ENCODE measurements around the gene AADACL4. TPM values are rescaled to one million over a fixed set of nuclear protein-coding genes. Genes with fewer than 3 reads are reported as not detected.
A peak's percentile ranks its signal among the peaks of the same experiment; 100 is the strongest.

AADACL4 gene
- total and polyA plus RNA-seq, 10 donors = 0.04 to 0.32 (median 0.26) TPM; not detected in 6

DNA sequence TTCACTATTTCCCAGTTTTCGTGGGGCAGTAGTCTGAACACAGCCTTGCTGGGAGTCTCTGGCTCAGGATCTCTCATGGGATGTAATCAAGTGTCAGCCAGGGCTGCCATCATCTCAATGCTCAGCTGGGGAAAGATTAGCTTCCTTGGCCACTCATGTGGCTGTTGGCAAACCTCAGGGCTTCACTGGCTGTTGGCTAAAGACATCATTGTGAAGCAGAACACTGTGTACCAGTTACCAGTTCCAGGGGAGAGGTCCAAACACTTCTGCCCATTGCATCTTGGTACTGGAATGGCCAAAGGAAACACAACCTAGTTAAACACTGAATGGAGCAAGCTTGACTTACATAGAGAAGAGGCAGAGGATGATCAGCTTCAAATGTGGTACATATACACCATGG lies 33.7 kb downstream of the AADACL4 start:
- H3K27ac ChIP-seq = no peak overlapping the region
- TF ChIP-seq POLR2A (IDR thresholded peaks at IDR 0.05) (no peak), POLR2AphosphoS5 (IDR thresholded peaks at IDR 0.05) (no peak)
- TF ChIP-seq, protein P1, sequence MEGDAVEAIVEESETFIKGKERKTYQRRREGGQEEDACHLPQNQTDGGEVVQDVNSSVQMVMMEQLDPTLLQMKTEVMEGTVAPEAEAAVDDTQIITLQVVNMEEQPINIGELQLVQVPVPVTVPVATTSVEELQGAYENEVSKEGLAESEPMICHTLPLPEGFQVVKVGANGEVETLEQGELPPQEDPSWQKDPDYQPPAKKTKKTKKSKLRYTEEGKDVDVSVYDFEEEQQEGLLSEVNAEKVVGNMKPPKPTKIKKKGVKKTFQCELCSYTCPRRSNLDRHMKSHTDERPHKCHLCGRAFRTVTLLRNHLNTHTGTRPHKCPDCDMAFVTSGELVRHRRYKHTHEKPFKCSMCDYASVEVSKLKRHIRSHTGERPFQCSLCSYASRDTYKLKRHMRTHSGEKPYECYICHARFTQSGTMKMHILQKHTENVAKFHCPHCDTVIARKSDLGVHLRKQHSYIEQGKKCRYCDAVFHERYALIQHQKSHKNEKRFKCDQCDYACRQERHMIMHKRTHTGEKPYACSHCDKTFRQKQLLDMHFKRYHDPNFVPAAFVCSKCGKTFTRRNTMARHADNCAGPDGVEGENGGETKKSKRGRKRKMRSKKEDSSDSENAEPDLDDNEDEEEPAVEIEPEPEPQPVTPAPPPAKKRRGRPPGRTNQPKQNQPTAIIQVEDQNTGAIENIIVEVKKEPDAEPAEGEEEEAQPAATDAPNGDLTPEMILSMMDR (IDR thresholded peaks at IDR 0.05 in 8 of 11, conservative IDR thresholded peaks at IDR 0.05 in 3 of 11) = no peak
- no peaks in the 10 kb centered on the region for H3K36me3 ChIP-seq
- H3K9me3 ChIP-seq = peaks cover 0 to 21% (median 10%) of the 10 kb centered on the region in 8 donors
- 74 to 85% (median 81%) methylated on average over 1 of the region's 1 CpG for WGBS, 5 donors
- H3K4me1 ChIP-seq = no peaks in the 10 kb centered on the region
- no peak for DNase-seq
- peaks cover 0 to 18% (median 0%) of the 10 kb centered on the region in 7 donors for H3K27me3 ChIP-seq (replicated peaks in 1 of 7)
- no peak overlapping the region for H3K4me3 ChIP-seq
- intact Hi-C loops (cut with DNase I; ENCODE audit: low total_unique reads) = no loop called here

DNA sequence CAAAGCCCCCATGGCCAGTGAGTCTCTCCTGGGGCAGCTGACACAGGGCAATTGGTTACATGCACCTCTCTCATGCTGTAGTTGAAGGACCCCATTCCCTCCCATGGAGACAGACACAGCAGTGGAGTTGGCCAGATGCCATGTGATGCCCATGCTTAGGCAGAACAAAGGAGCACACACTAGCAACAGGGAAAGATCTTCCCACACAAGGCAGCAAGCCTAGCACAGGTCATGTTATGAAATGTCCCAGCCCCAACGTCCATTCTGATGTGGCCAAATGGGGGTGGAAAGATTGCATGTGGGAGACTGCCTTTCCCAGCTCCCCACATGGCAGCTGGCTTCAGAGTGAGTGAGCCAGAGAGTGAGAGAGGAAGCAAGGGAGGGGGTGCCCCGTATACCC lies 34.5 kb downstream of the AADACL4 start:
- peaks cover 0 to 19% (median 0%) of the 10 kb centered on the region in 7 donors for H3K27me3 ChIP-seq (replicated peaks in 1 of 7)
- TF ChIP-seq POLR2AphosphoS5 (IDR thresholded peaks at IDR 0.05) (no peak), POLR2A (IDR thresholded peaks at IDR 0.05) (no peak)
- TF ChIP-seq, protein P1 (IDR thresholded peaks at IDR 0.05 in 8 of 11, conservative IDR thresholded peaks at IDR 0.05 in 3 of 11) = no peak
- DNase-seq = no peak
- H3K36me3 ChIP-seq = no peaks in the 10 kb centered on the region
- no peak overlapping the region for H3K27ac ChIP-seq
- peaks cover 0 to 21% (median 10%) of the 10 kb centered on the region in 8 donors for H3K9me3 ChIP-seq
- no peak overlapping the region for H3K4me3 ChIP-seq
- intact Hi-C loops (cut with DNase I; ENCODE audit: low total_unique reads) = no loop called here
- H3K4me1 ChIP-seq = no peaks in the 10 kb centered on the region
- WGBS, 5 donors = 19 to 63% (median 42%) methylated on average over 2 of the region's 2 CpGs

DNA sequence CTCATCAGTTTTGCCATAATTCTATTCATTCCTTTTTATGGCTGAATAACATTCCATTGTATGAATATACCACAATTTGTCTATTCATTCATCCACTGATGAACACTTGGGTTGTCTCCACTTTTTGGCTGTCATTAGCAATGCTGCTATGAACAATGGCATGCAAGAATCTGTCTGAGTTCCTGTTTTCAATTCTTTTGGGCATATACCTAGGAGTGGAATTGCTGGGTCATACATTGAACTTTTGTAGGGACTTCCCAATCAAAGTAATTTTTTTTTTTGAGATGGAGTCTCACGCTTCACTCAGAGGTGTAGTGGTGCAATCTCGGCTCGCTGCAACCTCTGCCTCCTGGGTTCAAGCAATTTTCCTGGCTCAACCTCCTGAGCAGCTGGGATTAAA lies 34.9 kb downstream of the AADACL4 start:
- WGBS, 5 donors = 85 to 94% (median 91%) methylated on average over 3 of the region's 3 CpGs
- no peak overlapping the region for H3K4me3 ChIP-seq
- intact Hi-C loops (cut with DNase I; ENCODE audit: low total_unique reads) = no loop called here

DNA sequence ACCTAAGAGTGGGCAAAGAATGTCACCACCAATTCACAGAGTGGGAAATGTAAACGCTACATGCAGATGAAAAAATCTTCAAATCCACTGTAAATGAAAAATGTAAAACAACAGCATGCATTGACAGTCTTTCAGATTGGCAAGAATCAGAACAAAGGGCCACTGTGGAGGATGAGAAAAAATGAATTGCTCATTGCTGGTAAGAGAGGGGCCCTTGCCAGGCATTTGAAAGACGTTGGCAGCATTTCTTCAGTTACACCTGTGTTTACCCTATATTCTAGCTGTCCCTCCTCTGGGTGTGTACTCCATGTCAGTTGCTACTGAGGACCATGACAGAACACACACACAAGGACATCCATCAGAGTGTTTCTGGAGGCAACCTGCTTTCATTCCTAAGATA lies 46.3 kb downstream of the AADACL4 start:
- H3K27ac ChIP-seq = peak overlapping the region in 3 of 8 donors; percentile 29 to 74 (median 72)
- no peaks in the 10 kb centered on the region for H3K36me3 ChIP-seq
- H3K9me3 ChIP-seq = no peaks in the 10 kb centered on the region
- WGBS, 5 donors = 64 to 82% (median 76%) methylated on average over 2 of the region's 2 CpGs
- TF ChIP-seq POLR2A (IDR thresholded peaks at IDR 0.05) (no peak), POLR2AphosphoS5 (IDR thresholded peaks at IDR 0.05) (no peak)
- TF ChIP-seq, protein P1 (IDR thresholded peaks at IDR 0.05 in 8 of 11, conservative IDR thresholded peaks at IDR 0.05 in 3 of 11) = no peak
- DNase-seq = no peak
- intact Hi-C loops (cut with DNase I; ENCODE audit: low total_unique reads) = no loop called here
- no peaks in the 10 kb centered on the region for H3K4me1 ChIP-seq
- peaks cover 0 to 21% (median 0%) of the 10 kb centered on the region in 7 donors for H3K27me3 ChIP-seq (replicated peaks in 1 of 7)
- no peak overlapping the region for H3K4me3 ChIP-seq

More for the DNA sequence above, 34.9 kb downstream of the AADACL4 start:
- no peak for DNase-seq
- Histone ChIP-seq H3K4me1 (no peaks in the 10 kb centered on the region), H3K27me3 (replicated peaks in 1 of 7) (peaks cover 0 to 24% (median 0%) of the 10 kb centered on the region in 7 donors), H3K36me3 (no peaks in the 10 kb centered on the region), H3K27ac (no peak overlapping the region), H3K9me3 (peaks cover 0 to 21% (median 10%) of the 10 kb centered on the region in 8 donors)
- TF ChIP-seq, protein P1 (IDR thresholded peaks at IDR 0.05 in 8 of 11, conservative IDR thresholded peaks at IDR 0.05 in 3 of 11) = no peak

Measured in spleen (tissue), 11 donors.